ENCODE data around the gene GNB1.

GNB1 gene

DNA sequence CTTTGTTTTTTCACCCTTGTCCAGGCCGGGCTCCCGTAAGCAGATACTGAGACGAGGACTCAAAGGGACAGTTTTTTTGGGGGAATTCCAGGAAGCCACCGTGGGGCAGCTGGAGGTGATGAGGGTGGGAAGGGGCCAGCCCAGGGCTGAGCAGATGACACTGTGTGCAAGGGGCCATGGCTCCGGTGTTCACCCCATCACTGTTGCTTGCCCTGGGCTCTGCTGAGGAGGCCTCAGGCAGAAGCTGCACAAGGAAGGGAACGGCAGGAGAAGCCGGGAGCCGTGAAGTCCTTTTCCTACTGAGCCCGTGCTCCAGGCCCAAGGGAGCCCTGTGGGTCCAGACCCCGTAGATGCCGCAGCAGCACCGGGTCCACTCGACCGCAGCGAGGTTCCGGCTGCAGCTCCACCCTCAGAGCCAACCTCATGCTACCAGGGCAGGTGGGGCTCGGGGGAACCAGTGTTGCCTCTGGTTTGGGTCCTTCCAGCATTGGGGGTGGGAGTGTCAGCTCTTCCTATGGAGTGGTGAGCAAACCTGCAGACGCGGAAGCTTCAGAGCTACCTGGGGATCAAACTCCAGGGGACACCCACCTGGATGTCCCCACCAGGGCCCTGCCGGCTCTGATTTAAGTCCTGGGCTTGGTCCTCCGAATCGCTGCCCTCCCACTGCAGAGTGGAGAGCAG is 19.9 kb upstream of the GNB1 start:
- no peak for DNase-seq (ENCODE audit: low read depth in 1 of 2, low spot score in 1 of 2)

DNA sequence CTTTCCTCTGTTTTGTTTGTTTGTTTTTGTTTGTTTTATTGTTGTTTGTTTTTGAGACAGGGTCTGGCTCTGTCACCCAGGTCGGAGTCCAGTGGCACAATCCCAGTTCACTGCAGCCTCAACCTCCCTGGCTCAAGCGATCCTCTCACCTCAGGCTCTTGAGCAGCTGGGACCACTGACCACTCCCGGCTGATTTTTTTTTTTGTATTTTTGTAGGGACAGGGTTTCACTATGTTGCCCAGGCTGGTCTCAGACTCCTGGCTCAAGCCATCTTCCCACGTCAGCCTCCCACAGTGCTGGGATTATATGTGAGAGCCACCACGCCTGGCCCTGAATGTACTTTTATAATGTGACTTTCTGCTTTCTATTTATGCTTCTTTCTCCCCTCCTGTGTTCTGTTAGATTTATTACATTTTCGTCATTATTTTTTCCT is 19.2 kb upstream of the GNB1 start:
- no peak for DNase-seq (ENCODE audit: low read depth in 1 of 2, low spot score in 1 of 2)

DNA sequence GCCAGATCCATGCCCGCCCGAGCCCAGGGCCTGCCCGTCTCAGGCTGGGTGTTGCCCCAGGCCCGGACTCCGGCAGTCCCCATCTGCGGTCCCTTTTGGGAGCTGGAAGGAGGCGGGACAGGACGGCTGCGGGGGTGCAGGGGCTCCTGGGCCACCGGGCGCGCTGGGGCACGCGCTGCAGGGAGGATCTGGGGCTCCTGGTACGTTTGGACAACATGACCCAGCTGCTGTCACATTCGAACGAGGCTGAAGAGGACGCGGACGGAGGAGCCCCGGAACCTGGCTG is 17.6 kb upstream of the GNB1 start:
- no peak for DNase-seq (ENCODE audit: low read depth in 1 of 2, low spot score in 1 of 2)

DNA sequence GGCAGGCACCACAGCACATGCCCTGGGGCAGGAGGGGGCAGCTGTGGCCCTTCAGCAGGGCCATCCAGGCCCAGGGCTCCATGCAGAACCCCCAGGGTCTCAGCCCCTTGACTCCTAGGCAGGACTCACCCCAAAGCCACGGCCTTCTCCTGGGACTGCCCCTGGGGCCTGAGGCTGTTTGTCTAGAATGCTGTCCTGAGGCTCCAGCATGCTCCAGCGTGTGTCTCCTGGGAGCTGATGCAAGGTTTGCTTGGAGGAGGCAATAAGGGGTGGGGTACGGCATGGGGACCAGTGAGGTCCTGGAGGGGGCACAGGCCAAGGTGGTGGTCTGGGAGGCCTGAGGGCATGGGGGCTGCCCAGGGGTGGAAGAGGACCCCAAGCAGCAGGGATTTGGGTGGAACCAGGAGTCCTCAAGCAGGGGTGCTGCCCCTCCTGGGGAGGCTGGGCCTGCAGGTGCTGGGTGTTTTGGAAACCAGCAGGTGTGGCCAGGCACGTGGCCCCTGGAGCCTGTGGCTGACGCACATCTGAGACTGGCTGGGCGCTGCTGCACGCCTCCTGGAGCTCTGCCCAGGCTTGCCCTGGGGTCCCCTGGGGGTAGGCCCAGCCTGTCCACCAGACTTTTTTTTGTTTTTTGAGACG is 16.3 kb upstream of the GNB1 start:
- no peak for DNase-seq (ENCODE audit: low read depth in 1 of 2, low spot score in 1 of 2)

DNA sequence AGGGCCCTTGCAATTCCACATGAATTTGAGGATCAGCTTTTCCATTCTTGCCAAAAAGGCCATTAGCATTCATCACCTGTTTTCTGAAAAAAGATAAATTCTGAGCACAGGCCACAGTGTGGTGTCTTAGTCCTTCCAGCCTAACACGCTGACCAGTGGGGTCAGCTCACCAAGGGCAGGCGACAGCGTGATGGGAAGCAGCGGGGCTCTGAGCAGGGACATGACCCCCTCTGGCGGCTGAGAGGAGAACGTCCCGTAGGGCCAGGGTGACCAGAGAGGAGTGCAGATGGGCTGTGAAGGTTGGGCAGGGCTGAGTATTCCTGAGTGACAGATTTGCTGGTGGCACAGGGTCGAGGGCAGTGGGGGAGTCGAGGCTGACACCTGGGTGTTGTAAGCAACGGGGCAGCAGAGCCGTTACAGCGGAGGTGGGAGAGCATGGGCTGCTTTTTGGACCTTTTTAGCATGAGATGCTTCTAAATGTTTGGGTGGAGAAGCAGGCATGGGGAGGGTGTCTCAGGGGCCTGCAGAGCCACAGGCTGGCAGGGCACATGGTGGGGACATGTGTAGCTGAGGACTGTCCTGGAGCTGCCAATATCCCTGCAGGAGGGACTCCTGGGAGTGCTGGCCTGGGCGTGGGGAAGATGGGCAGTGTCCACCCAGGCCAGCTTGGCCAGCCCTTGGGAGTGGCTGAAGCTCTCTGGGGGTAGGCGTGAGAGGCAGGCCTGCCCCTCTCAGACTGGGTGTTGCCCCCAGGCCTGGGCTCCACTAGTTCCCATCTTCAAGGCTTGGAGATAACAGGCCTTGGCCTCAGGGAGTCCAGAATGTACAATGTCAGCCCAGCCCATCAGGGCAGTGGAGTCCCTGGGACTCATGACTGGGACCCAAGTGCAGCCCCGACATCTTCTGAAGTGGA is 15.6 kb upstream of the GNB1 start:
- peak; percentile 35 to 47 for DNase-seq (ENCODE audit: low read depth in 1 of 2, low spot score in 1 of 2)

DNA sequence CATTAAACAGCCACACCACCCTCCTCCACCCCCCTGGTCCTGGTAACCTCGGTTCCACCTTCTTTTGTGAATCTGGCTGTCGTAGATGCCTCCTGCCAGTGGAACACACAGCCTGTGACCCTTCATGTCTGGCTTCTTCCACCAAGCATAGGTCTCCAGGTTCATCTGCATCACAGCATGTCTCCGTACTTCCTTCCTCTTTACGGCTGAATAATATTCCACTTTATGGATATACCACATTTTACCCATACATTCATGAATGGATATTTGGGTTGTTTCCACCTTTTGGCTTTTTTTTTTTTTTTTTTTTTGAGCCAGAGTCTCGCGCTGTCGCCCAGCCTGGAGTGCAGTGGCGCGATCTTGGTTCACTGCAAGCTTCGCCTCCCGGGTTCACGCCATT is 12.3 kb upstream of the GNB1 start:
- DNase-seq (ENCODE audit: low read depth in 1 of 2, low spot score in 1 of 2), result no peak

DNA sequence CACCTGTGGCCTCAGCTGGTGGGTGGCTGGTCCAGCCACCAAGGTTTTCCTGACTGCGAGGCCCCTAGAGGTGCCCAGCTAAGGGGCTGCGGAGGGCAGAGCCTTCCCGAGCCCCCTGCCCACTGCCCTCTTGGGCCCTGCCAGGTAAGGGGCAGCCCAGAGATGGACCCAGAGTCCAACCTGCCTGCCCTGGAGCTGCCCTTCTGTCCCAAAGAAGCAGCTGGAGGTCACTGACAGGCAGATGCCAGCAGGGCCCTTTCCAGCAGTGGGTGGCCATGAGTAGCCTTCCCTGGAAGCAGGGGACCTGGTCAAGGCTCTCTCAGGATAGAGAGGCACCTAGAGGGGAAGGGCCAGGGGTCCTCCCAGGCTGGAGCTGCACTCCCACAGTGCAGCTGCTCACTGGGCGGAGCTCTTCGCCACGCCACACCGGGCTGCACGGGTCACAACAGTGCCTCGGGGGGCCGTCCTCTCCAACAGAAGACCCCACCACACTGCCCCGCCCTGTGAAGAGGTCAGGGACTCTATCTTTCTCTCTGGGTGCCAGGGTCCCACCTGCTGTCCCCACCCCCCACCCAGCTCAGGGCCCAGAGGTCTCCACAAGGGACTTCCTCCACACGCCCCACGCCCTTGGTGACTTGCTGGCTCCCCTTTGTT is 10.9 kb upstream of the GNB1 start:
- no peak for DNase-seq (ENCODE audit: low read depth in 1 of 2, low spot score in 1 of 2)

DNA sequence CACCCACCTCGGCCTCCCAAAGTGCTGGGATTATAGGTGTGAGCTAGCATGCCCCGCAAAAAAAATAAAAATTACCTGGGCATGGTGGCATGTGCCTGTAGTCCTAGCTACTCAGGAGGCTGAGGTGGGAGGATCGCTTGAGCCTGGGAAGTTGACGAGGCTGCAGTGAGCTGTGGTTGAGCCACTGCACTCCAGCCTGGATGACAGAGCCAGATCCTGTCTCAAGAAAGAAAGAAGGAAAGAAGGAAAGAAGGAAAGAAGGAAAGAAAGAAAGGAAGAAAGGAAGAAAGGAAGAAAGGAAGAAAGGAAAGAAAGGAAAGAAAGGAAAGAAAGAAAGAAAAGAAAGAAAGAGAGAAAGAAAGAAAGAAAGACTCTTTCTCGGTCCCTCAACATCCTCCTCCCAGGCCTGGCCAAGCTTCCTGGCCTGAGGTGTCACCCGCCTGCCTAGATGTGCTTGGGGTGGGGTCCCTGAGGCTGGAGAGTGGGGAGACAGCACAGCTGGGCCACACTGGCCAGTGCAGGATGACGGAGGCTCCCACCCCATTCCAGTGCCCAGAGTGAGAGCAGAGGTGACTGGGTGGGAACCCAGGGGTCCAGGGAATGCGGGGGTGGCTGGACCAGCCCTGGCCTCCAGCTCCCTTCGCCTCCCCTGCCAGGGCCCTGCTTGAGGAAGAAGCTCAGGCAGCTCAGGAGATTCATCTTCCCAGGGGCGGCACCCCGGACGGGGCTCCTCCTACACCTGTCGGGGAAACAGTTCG is 10.2 kb upstream of the GNB1 start:
- no peak for DNase-seq (ENCODE audit: low read depth in 1 of 2, low spot score in 1 of 2)

DNA sequence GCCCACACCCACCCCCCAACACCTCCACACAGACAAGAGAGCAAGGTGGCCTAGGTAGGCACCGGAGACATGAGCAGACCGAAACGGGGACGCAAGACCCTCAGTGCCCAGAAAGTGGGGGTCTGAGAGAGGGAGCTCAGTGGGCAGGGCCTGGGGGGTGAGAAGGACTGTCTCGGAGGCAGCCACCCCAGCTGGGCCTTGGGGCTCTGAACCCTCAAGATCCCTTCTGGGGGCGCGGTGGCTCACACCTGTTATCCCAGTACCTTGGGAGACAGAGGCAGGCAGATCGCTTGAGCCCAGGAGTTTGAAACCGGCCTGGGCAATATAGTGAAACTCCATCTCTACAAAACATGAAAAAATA is 9.1 kb upstream of the GNB1 start:
- DNase-seq (ENCODE audit: low read depth in 1 of 2, low spot score in 1 of 2), result no peak

DNA sequence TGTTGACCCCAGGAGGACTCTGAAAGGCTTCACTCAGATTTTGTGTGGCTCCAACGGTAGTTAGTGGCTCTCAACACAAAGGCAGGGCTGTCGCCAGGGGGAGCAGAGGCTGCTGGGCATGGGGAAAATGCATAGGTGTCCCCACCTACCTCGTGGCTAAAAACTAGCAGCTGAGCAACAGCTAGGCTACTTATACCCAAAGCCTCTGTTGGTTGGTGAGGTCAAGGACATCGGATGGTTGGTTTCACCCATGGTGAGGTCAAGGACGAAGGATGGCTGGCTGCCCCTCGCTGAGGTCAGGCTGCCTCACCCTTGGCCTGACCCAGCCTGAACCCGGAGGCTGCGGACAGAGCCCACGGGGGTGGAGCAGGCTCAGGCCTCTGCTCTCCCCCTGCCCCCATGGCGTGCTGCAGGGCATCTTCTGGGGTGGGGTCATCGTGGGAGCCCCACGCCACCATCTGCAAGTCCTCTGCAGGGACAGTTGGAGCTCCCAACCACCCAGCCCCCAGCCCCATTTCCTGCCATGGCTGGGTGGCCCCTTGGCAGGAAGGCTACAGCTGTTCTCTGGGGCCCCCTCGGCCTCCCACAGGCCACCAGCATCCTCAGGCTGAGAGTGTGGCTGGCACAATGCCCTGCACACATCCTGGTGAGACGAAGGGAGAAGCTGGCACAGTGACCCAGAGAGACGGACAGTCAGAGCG is 8.5 kb upstream of the GNB1 start:
- no peak for DNase-seq (ENCODE audit: low read depth in 1 of 2, low spot score in 1 of 2)

DNA sequence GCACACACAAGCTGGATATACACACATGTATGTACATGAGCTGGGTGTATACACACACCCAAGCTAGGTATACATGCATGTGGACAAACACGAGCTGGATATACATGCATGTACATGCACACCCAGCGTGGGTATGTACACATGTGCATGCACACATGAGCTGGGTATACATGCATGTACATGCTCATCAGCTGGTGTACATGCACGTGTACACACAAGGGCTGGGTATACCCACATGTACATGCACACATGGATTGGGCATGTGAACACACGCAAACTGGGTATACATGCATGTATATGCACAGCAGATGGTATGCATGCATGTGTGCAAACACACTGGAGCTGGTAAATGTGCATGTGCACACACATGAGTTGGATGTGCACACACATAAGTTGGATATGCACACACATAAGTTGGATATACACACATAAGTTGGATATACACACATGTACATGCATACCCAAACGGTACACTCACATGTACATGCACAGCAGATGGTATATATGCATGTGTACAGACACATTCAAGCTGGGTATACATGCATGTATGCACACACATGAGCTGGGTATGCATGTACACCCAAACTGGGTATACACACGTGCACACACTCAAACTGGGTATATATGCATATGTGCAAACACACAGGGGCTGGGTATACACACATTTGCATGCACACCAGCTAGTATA is 7.5 kb upstream of the GNB1 start:
- DNase-seq (ENCODE audit: low read depth in 1 of 2, low spot score in 1 of 2), result no peak

DNA sequence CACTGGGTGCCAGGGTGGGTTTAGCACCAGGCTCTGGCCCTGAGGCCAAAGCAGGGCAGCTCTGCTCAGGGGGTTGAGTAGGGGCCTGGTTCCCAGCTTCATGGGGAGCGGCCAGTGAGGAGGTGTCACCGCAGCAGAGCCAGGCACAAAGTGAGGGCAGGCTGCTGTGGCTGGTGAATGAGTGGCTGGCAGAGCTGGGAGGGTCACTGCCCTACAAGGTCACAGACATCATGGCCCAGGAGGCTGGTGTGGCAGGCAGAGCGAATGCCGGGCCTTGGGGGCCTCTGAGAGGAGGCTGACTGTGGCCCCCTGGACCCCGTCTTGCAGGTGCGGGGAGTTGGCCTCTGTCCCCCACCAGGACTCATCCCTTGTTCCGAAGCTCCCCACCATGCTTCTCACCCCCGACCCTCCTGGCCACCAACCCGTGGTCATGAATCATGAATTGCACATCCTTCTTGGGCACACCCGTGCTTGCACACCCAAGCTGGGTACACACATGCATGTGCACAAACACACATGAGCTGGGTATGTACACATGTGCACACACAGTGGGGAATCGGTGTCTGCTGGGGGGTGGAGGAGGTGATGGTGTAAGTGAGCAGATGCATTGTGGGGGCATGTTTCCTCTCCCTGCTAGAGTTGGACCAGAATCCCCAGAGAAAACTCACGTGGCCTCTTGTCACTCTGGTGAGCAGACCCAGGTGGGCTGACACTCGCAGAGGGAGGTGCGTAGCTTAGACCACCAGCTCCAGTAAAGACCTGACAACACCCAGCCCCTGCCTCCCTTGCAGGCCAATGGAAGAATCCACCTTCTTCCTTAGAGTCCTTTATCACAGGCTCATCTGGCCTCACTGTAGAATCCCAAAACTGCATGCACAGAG is 4.8 kb upstream of the GNB1 start:
- no peak for DNase-seq (ENCODE audit: low read depth in 1 of 2, low spot score in 1 of 2)

DNA sequence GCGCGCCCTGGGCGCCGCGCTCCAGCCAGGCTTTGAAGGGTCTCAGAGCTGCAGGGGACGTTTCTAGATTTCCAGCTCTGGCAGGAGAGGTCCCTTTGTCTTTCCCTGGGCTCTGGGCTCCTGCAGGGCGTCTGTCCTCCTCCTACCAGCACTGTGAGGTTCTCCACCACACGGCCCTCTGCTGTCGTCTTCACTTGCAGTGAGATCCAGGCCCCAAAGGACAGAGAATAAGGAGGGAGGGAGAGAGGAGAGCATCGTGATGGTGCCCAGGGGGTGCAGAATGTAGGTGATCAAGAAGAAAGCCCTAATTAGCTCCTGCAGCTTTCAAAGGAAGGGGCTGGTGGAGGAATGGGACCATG is 4.2 kb upstream of the GNB1 start:
- DNase-seq (ENCODE audit: low read depth in 1 of 2, low spot score in 1 of 2), result no peak

DNA sequence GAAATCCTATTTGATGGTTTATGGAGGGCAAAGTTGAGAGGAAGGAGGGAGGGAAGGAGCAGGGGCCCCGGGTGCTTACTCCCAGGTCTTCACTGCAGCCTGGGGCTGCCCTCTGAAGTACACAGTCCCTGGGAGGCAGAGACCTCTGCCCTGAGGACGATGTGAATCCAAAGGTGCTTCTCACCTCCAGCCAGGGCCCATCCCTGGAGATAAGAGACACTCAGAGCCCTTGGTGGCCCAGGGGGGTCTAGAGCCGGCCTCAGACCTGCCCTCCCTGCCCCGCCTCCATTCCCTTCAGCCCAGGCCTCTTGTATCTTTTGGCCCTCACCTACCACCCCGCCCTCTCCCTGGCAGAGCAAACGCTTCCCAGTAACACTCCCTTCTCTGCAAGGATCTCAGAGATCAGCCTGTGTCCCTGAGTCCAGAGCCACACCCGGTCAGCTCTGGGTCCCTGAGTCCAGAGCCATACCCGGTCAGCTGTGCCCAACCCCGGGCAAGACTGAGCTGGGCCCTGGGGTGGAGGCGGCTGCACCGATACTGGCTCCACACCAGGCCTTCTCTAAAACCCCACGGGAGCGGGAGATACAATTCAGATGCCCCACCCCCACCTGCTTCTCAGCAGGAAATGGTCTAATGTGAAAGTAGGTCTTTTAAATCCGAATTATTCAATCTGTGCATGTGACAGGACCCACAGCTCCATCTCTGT is 3.6 kb upstream of the GNB1 start:
- no peak for DNase-seq (ENCODE audit: low read depth in 1 of 2, low spot score in 1 of 2)

DNA sequence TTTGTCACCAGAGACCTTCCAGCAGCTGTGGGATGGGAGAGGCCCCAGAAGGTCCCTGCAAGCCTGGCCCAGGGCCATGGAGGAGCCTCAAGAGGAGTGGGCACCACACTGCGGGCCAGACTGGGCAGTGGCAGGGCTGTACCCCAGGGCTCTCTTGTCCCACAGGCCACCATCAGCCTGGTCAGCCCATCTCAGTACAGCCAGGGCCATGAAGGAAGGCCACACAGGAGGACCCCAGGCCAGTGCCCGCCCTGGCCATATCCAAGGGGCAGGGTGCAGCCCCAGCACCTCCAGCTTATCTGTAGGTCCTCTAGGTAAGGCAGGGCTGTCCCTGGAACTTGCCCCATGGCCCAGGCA is 3.1 kb upstream of the GNB1 start:
- DNase-seq (ENCODE audit: low read depth in 1 of 2, low spot score in 1 of 2), result no peak

DNA sequence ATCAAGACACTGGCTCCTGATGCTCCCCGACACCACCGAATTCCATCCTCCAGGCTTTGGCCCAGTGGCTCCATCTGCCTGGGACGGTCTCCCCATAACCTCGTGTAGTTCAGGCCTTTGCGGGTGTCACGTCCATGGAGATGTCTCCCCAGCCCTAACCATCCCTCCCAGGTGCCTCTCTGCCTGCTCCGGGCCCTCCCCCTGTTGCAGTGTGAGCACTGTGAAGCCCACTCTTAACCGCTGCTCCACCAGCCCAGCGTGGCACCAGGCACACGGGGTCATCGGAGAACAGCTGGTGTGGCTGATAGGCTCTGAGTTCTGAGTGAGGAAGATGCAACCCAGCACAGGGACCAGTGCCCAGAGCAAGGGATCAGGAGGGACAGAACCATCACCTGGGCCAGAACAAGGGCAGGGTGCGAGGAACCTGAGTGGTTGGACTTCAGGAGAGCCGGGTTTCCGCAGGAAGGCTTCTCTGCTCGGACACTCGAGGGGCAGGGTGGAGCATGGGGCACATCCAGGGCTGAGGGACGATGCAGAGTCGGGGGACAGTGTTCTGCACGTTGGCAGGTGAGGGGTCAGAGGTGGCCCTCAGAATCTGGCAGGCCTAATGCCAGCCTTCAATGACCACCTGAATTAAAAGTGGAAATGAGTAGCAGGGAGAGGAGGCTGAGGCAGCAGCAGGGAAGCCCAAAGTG is 2.6 kb upstream of the GNB1 start:
- no peak for DNase-seq (ENCODE audit: low read depth in 1 of 2, low spot score in 1 of 2)

DNA sequence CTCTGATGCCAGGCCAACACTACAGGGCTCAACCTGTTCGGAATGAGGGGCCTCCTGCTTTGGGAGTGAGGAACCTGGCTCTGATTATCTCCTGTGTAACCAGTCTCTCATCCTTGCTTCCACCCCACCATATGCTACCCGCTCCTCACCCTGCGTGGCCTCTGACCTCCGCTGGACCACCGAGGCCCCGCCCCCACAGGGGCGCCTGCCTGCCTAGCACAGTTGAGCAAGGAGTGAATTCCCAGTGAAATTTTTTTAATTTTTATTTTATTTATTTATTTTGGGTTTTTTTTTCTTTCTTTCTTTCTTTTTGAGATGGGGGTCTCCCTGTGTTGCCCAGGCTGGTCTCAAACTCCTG is 1.9 kb upstream of the GNB1 start:
- DNase-seq (ENCODE audit: low read depth in 1 of 2, low spot score in 1 of 2), result no peak
